ENCODE results near the gene NUTM1.
"Not testable (repeated sequence)": the region's sequence is repeated elsewhere in the genome, so short reads cannot be mapped to it uniquely, and the experiment has no call there.

Gene NUTM1

GRCh38 chr15:34367101-34368081 lies 24.3 kb downstream of the NUTM1 start, which contains the start of gene LPCAT4:
Gene LPCAT4, minus strand, starts transcription at chr15:34367196. Its CDS starts 96 bp downstream, at chr15:34367100.
- TF ChIP-seq TAF1 (IDR thresholded peaks at IDR 0.05; ENCODE audit: borderline replicate concordance, low read depth, low read length) = peak; percentile 60; the same call in 1 of the 2 replicates
- peak; percentile 87; the same call in 1 of the 2 replicates for TF ChIP-seq POLR2A (IDR thresholded peaks at IDR 0.05; ENCODE audit: low read depth, low read length)
- TF ChIP-seq POLR2AphosphoS5 (IDR thresholded peaks at IDR 0.05; ENCODE audit: low read depth, low read length) = peak; percentile 70; the same call in 1 of the 2 replicates
- FAIRE-seq = peak; percentile 96
- peak; percentile 85 for DNase-seq (ENCODE audit: insufficient read length)

DNA sequence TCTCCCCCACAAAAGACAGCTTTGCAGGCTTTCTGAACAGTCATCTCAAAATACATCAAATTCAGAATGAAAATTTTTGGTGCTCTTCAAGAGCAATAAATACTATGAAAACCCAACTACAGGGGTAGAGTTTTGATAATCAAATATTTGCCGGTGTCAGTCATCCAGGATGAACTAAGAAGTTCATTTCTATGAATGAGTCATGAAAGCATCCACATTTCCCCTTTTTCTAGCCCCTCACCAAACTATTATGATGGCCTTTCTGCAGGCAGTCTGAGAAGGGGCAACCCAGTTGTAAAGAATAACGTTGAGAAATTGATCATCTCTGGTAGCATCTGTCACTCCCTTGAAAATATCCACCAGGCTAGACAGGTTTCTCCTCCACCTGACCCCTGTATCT lies 27.0 kb downstream of the NUTM1 start:
- FAIRE-seq = no peak
- TF ChIP-seq POLR2A (IDR thresholded peaks at IDR 0.05; ENCODE audit: low read depth, low read length) (no peak), TAF1 (IDR thresholded peaks at IDR 0.05; ENCODE audit: borderline replicate concordance, low read depth, low read length) (no peak), POLR2AphosphoS5 (IDR thresholded peaks at IDR 0.05; ENCODE audit: low read depth, low read length) (no peak)
- DNase-seq (ENCODE audit: insufficient read length) = no peak

- no peak for DNase-seq (ENCODE audit: insufficient read length)
Observed at GRCh38 chr15:34370643-34371042, 27.5 kb downstream of the NUTM1 start.

DNA sequence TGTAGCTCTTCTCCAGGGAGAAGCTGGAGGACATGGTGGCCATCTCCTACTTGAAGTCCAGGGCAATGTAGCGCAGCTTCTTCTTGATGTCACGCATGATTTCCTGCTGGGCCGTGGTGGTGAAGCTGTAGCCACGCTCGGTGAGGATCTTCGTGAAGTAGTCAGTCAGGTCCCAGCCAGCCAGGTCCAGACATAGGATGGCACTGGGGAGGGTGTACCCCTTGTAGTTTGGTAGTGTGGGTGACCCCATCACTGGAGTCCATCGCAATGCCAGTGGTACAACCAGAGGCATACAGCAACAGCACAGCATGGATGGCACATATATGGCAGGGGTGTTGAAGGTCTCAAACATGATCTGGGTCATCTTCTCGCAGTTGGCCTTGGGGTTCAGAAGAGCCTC lies 30.8 kb downstream of the NUTM1 start:
- TF ChIP-seq POLR2A (IDR thresholded peaks at IDR 0.05; ENCODE audit: low read depth, low read length) (no peak), POLR2AphosphoS5 (IDR thresholded peaks at IDR 0.05; ENCODE audit: low read depth, low read length) (no peak), TAF1 (IDR thresholded peaks at IDR 0.05; ENCODE audit: borderline replicate concordance, low read depth, low read length) (no peak)
- DNase-seq (ENCODE audit: insufficient read length) = no peak
- FAIRE-seq = no peak

More at GRCh38 chr15:34370643-34371042, 27.5 kb downstream of the NUTM1 start:
- no peak for FAIRE-seq
- TF ChIP-seq TAF1 (IDR thresholded peaks at IDR 0.05; ENCODE audit: borderline replicate concordance, low read depth, low read length) (no peak), POLR2A (IDR thresholded peaks at IDR 0.05; ENCODE audit: low read depth, low read length) (no peak), POLR2AphosphoS5 (IDR thresholded peaks at IDR 0.05; ENCODE audit: low read depth, low read length) (no peak)

DNA sequence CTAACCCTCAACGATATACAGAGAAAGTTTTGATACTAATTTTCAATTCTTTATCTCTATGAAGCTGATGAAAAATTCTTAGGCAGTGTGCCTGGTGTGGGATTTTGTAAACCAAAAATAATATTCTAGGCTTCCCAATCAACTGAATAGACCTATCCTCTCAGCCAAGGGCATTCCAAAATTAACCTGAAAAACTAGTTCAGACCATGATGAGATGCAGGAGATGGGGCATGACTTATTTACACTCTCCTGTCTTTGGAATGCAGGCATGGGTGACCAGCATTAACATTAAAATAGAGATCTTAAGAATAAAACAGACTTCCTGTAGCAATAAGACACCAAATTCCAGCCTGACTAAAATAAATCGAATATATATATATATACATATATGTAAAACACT lies 31.7 kb downstream of the NUTM1 start:
- DNase-seq (ENCODE audit: insufficient read length) (no peak), FAIRE-seq (no peak)
- TF ChIP-seq TAF1 (IDR thresholded peaks at IDR 0.05; ENCODE audit: borderline replicate concordance, low read depth, low read length) = no peak
- no peak for TF ChIP-seq POLR2A (IDR thresholded peaks at IDR 0.05; ENCODE audit: low read depth, low read length)
- TF ChIP-seq POLR2AphosphoS5 (IDR thresholded peaks at IDR 0.05; ENCODE audit: low read depth, low read length) = no peak

DNA sequence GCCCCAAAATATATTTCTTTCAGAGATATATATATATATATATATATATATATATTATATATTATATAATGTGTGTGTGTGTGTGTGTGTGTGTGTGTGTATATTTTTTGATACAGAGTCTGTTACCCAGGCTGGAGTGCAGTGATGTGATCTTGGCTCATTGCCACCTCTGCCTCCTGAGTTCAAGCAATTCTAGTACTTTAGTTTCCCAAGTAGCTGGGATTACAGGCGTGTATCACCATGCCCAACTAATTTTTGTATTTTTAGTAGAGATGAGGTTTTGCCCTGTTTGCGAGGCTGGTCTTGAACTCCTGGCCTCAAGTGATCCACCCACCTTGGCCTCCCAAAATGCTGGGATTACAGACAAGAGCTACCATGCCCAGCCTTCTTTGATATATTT lies 32.4 kb downstream of the NUTM1 start:
- not testable (repeated sequence) for FAIRE-seq; DNase-seq (ENCODE audit: insufficient read length)

DNA sequence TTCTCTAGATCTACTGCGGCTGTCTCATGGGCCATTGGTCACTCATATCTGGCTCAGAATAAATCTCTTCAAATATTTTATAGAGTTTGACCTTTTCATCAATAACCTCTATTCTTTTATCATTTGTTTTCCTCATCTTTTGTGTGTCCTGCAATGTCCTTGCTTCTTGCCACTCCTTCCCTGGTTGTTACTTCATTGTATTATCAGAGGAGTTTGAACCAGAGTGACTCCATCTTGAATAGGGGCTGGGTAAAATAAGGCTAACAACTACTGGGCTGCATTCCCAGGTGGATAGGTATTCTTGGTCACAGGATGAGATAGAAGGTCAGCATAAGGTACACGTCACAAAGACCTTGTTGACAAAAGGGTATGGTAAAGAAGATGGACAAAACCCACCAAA lies 33.7 kb downstream of the NUTM1 start:
- FAIRE-seq = no peak
- no peak for TF ChIP-seq POLR2A (IDR thresholded peaks at IDR 0.05; ENCODE audit: low read depth, low read length)
- TF ChIP-seq TAF1 (IDR thresholded peaks at IDR 0.05; ENCODE audit: borderline replicate concordance, low read depth, low read length) = no peak
- TF ChIP-seq POLR2AphosphoS5 (IDR thresholded peaks at IDR 0.05; ENCODE audit: low read depth, low read length) = no peak
- DNase-seq (ENCODE audit: insufficient read length) = no peak

- FAIRE-seq; DNase-seq (ENCODE audit: insufficient read length): not testable (repeated sequence)
Observed at GRCh38 chr15:34380491-34380890, 37.4 kb downstream of the NUTM1 start.

GRCh38 chr15:34381829-34382521 lies 38.9 kb downstream of the NUTM1 start:
- DNase-seq (ENCODE audit: insufficient read length); FAIRE-seq: not testable (repeated sequence)

- not testable (repeated sequence) for DNase-seq (ENCODE audit: insufficient read length)
Observed at GRCh38 chr15:34389594-34390086, 46.5 kb downstream of the NUTM1 start.

DNA sequence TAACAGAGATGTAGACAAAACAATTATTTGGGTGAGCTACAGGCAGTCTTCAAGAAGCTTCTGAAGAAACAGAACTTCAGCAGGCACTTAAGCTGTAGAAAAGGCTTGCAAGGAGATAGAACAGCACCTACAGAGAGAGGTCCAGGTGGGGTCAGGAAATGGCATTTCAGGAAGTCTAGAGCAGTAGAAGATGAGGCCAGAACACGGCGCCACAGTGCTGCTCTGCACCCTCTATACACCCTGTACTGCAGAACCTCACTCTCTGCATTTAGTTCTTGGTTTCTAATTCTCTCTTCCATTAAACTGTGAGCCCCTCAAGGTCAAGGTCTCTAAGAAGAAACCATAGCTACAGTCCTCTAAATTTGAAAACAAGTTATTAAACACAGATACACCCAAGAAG lies 49.9 kb downstream of the NUTM1 start:
- FAIRE-seq; DNase-seq (ENCODE audit: insufficient read length): not testable (repeated sequence)

More at GRCh38 chr15:34389594-34390086, 46.5 kb downstream of the NUTM1 start:
- not testable (repeated sequence) for FAIRE-seq

GRCh38 chr15:34397637-34398259 lies 54.6 kb downstream of the NUTM1 start:
- not testable (repeated sequence) for FAIRE-seq; DNase-seq (ENCODE audit: insufficient read length)

DNA sequence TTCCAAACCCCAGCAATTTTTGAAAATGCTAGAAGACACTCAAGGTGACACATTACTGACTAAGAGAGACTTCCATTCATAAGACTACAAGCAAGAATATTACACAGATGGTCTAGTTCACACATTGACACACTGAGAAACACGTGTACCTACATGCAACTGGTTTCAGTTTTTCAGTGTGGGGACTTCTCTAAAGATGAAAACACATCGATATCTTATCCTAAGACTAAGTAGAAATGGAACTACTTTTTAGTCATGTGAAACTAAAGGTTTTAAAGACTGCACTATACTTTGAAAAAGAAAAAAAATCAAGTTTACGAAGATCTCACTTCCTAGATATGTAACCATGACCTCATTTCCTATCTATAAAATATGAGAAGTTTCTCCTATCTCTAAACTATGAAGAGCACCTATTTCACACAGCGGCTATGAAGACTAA lies 60.1 kb downstream of the NUTM1 start:
- not testable (repeated sequence) for DNase-seq (ENCODE audit: insufficient read length); FAIRE-seq

DNA sequence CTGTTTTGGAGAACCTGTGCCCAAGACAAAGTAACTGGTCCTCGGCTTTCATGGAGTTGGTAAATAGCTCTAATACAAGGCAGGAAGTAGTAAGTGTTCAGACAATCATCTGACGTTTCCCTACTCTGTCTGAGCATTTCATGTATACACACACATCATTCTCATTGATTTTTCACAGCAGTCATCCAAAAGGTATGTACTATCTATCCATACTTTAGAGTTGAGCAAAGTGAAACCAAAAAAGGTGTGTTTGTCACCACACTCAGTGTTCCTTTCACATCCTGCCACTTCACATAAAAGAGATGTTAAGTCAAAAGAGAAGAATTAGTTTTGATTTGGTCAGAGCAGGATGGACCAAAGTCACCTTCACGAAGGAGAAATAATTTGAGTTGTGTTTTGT lies 60.8 kb downstream of the NUTM1 start:
- FAIRE-seq = peak; percentile 61
- DNase-seq (ENCODE audit: insufficient read length) = not testable (repeated sequence)
